MCF 10A (cell line): ENCODE results near the gene TMEM232. TPM values are rescaled to one million over a fixed set of nuclear protein-coding genes. Genes with fewer than 3 reads are reported as not detected.

Experiments used
- BruUV-seq: library from RNA; stranded (reverse); fragments of 400-500 nt; replicated peaks from 2 replicates; lab custom pipeline; 2021; lab: Mats Ljungman, UMichigan
- CTCF ChIA-PET: fragments of 300-600 bp; sonication (Branson Sonifier 250); formaldehyde crosslinking; extraction: SDS; loops from one replicate; lab custom pipeline; 2021; ENCODE audit warnings: antibody characterized with exemption, inconsistent platforms; lab: Yijun Ruan, JAX
- POLR2A ChIA-PET: fragments of 300-600, 350-650 bp; sonication (Branson Sonifier 250); formaldehyde crosslinking; extraction: SDS; loops from one replicate; lab custom pipeline; 2020; ENCODE audit warnings: antibody characterized with exemption, inconsistent platforms; lab: Yijun Ruan, JAX
- DNase-seq: peaks from one replicate; pipeline ENCODE4 v3.0.0-alpha.2; 2018; ENCODE audit not compliant: unreplicated experiment
- H3K27ac Mint-ChIP-seq: one replicate; pipeline ENCODE4 v1.8.0; 2022; ENCODE audit warnings: mild to moderate bottlenecking, low read depth, mixed read lengths; ENCODE audit not compliant: unreplicated experiment
- H3K27me3 Mint-ChIP-seq: one replicate; pipeline ENCODE4 v1.8.0; 2022; ENCODE audit warnings: mixed read lengths; ENCODE audit not compliant: insufficient read depth, unreplicated experiment
- H3K36me3 Mint-ChIP-seq: one replicate; pipeline ENCODE4 v1.8.0; 2022; ENCODE audit warnings: mild to moderate bottlenecking, moderate library complexity, mixed read lengths; ENCODE audit not compliant: insufficient read depth, unreplicated experiment
- H3K4me1 Mint-ChIP-seq: one replicate; pipeline ENCODE4 v1.8.0; 2022; ENCODE audit warnings: mixed read lengths; ENCODE audit not compliant: insufficient read depth, unreplicated experiment
- H3K4me3 Mint-ChIP-seq: one replicate; pipeline ENCODE4 v1.8.0; 2022; ENCODE audit warnings: mild to moderate bottlenecking, moderate library complexity, mixed read lengths; ENCODE audit not compliant: unreplicated experiment
- H3K9me3 Mint-ChIP-seq: one replicate; pipeline ENCODE4 v1.8.0; 2022; ENCODE audit warnings: mixed read lengths; ENCODE audit not compliant: unreplicated experiment
- CTCF ChIP-seq: fragments of 200-600 bp; IDR thresholded peaks from one replicate; pipeline ENCODE4 v1.8.0; 2022; ENCODE audit warnings: antibody characterized with exemption, mild to moderate bottlenecking; ENCODE audit not compliant: unreplicated experiment
- intact Hi-C: fragments of 100-400 bp; cut with micrococcal nuclease; formaldehyde crosslinking; loops from 2 replicates; pipeline ENCODE4 v1.14.1; 2022
- total RNA-seq: library from RNA; stranded (reverse); gene quantifications from 2 replicates; pipeline ENCODE4 v1.2.3, GENCODE V29; 2022

TMEM232 gene
- total RNA-seq, 1 experiment from 2014 or later = 2.8 TPM

GRCh38 chr5:110738812-110739651, 12.6 kb upstream of the TMEM232 start, which contains the start of gene SLC25A46:
SLC25A46 (plus strand) TSS chr5:110739007; CDS start chr5:110739120, 113 bp downstream.
- ChIA-PET CTCF (interaction anchor here (0.6 to 0.7 kb wide), 2 partner anchors 342 to 1578 kb away, joined by 3 read pairs; no protein-coding TSS in a partner anchor), POLR2A (interaction anchor here (0.7 to 3.1 kb wide), 13 partner anchors 8 to 1991 kb away, joined by 3 to 15 read pairs (median 5); partner anchors contain the start of genes MAN2A1, TMEM232 and WDR36)
- DNase-seq = peak; percentile 88
- Mint-ChIP-seq H3K4me3 (peak within 1 kb of the TSS; percentile 88), H3K27ac (peak within 1 kb of the TSS; percentile 94), H3K27me3 (no peaks in the 10 kb centered on the region), H3K36me3 (no peaks in the 10 kb centered on the region), H3K9me3 (no peaks in the 10 kb centered on the region), H3K4me1 (peaks cover 7% of the 10 kb centered on the region)
- BruUV-seq = no TSS peak
- intact Hi-C loops = no loop called here
- no peak for TF ChIP-seq CTCF

- Mint-ChIP-seq H3K27me3 (no peaks in the 10 kb centered on the region), H3K4me1 (peaks cover 7% of the 10 kb centered on the region), H3K4me3 (peak overlapping the region; percentile 88), H3K9me3 (no peaks in the 10 kb centered on the region), H3K36me3 (no peaks in the 10 kb centered on the region), H3K27ac (peak overlapping the region; percentile 94)
- intact Hi-C loops = no loop called here
- DNase-seq = no peak
- CTCF ChIA-PET = interaction anchor here (0.7 kb wide), 1 partner anchor 1577 kb away, joined by 3 read pairs; no protein-coding TSS in a partner anchor
- POLR2A ChIA-PET = interaction anchor here (0.7 to 3.1 kb wide), 13 partner anchors 8 to 1990 kb away, joined by 3 to 15 read pairs (median 4); partner anchors contain the start of genes MAN2A1, TMEM232 and WDR36
- TSS peak; percentile 89 for BruUV-seq
- no peak for TF ChIP-seq CTCF
Observed at GRCh38 chr5:110738503-110738811, 12.0 kb upstream of the TMEM232 start.

GRCh38 chr5:110736753-110737152, 10.3 kb upstream of the TMEM232 start:
- H3K27ac Mint-ChIP-seq = peak overlapping the region; percentile 82
- no peak for TF ChIP-seq CTCF
- ChIA-PET CTCF (interaction anchor here (0.7 to 1.4 kb wide), 2 partner anchors 9 to 21 kb away, joined by 5 to 7 read pairs; no protein-coding TSS in a partner anchor), POLR2A (interaction anchor here (1.1 to 3.1 kb wide), 3 partner anchors 11 to 355 kb away, joined by 3 to 15 read pairs (median 4); partner anchors contain the start of genes TMEM232 and WDR36)
- H3K27me3 Mint-ChIP-seq = no peaks in the 10 kb centered on the region
- DNase-seq = no peak
- H3K4me1 Mint-ChIP-seq = peaks cover 7% of the 10 kb centered on the region
- no TSS peak for BruUV-seq
- intact Hi-C loops = no loop called here
- H3K4me3 Mint-ChIP-seq = peak overlapping the region; percentile 9
- no peaks in the 10 kb centered on the region for H3K9me3 Mint-ChIP-seq
- no peaks in the 10 kb centered on the region for H3K36me3 Mint-ChIP-seq

- Mint-ChIP-seq H3K9me3 (no peaks in the 10 kb centered on the region), H3K4me3 (no peak overlapping the region), H3K4me1 (peaks cover 7% of the 10 kb centered on the region), H3K27ac (no peak overlapping the region), H3K36me3 (no peaks in the 10 kb centered on the region), H3K27me3 (no peaks in the 10 kb centered on the region)
- ChIA-PET CTCF (interaction anchor here (0.6 to 1.4 kb wide), 2 partner anchors 20 to 407 kb away, joined by 3 to 7 read pairs; no protein-coding TSS in a partner anchor), POLR2A (interaction anchor here (0.8 to 1.2 kb wide), 2 partner anchors 22 to 356 kb away, joined by 3 to 4 read pairs; partner anchors contain the start of gene WDR36)
- no peak for DNase-seq
- BruUV-seq = no TSS peak
- intact Hi-C loops = no loop called here
- TF ChIP-seq CTCF = no peak
Observed at GRCh38 chr5:110735556-110735955, 9.1 kb upstream of the TMEM232 start.
